ENCODE data around the gene ECD.

Gene ECD

DNA sequence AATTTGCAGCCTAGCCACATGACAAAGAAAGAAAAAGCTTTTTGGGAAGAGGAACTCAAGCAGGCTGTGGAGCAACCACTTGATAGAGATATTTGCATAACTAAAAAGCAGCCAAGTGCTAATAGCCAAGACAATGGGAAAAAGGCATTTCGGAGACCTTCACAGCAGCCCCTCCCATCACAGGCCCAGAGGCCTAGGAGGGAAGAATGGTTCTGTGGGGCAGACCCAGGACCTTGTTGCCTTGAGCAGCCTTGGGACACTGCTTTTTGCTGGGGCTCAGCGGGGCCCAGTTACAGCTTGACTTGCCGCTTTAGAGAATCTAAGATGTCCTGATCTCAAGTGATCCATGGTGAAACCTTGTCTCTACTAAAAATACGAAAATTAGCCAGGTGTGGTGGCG lies 38.6 kb upstream of the ECD start:
- H3K9me2 ChIP-seq (replicated peaks; ENCODE audit: low read depth, low read length): no peaks in the 10 kb centered on the region
- H3K4me3 ChIP-seq (ENCODE audit: low read length, poor library complexity, severe bottlenecking): no peak overlapping the region
- H2AFZ ChIP-seq (ENCODE audit: low read length): no peak overlapping the region
- H3K79me2 ChIP-seq (ENCODE audit: insufficient read depth, low read length): no peaks in the 10 kb centered on the region
- no peaks in the 10 kb centered on the region for H3K27me3 ChIP-seq (ENCODE audit: insufficient read depth, low read length, poor library complexity, severe bottlenecking)
- H3K4me1 ChIP-seq (ENCODE audit: insufficient read depth, low read length, poor library complexity, severe bottlenecking): no peaks in the 10 kb centered on the region
- H3K36me3 ChIP-seq (ENCODE audit: insufficient read depth, low read length): no peaks in the 10 kb centered on the region
- no peaks in the 10 kb centered on the region for H4K20me1 ChIP-seq (ENCODE audit: insufficient read depth, low read length, poor library complexity, severe bottlenecking)
- H3K9ac ChIP-seq (ENCODE audit: low read depth, low read length, poor library complexity, severe bottlenecking): no peak overlapping the region
- H3K9me3 ChIP-seq (ENCODE audit: insufficient read depth, low read depth, low read length): no peaks in the 10 kb centered on the region
- TF ChIP-seq, protein P1, sequence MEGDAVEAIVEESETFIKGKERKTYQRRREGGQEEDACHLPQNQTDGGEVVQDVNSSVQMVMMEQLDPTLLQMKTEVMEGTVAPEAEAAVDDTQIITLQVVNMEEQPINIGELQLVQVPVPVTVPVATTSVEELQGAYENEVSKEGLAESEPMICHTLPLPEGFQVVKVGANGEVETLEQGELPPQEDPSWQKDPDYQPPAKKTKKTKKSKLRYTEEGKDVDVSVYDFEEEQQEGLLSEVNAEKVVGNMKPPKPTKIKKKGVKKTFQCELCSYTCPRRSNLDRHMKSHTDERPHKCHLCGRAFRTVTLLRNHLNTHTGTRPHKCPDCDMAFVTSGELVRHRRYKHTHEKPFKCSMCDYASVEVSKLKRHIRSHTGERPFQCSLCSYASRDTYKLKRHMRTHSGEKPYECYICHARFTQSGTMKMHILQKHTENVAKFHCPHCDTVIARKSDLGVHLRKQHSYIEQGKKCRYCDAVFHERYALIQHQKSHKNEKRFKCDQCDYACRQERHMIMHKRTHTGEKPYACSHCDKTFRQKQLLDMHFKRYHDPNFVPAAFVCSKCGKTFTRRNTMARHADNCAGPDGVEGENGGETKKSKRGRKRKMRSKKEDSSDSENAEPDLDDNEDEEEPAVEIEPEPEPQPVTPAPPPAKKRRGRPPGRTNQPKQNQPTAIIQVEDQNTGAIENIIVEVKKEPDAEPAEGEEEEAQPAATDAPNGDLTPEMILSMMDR (conservative IDR thresholded peaks at IDR 0.05; ENCODE audit: low read length): no peak
- H3K4me2 ChIP-seq (ENCODE audit: low read depth, low read length, poor library complexity, severe bottlenecking): no peak overlapping the region
- no peaks in the 10 kb centered on the region for H3F3A ChIP-seq (ENCODE audit: low read depth)

DNA sequence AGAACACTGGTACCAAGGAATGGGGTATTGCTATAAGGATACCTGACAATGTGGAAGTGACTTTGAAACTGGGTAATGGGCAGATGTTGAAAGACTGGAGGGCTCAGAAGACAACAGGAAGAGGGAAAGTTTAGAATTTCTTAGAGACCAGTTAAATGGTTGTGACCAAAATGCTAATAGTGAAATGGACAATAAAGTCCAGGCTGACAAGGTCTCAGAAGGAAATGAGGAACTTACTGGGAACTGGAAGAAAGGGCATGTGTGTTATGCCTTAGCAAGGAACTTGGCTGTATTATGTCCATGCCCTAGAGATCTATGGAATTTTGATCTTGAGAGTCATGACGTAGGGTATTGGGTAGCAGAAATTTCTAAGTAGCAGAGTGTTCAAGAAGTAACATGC lies 38.1 kb upstream of the ECD start:
- Histone ChIP-seq H3K9ac (ENCODE audit: low read depth, low read length, poor library complexity, severe bottlenecking) (no peak overlapping the region), H3K4me1 (ENCODE audit: insufficient read depth, low read length, poor library complexity, severe bottlenecking) (no peaks in the 10 kb centered on the region), H3K9me2 (replicated peaks; ENCODE audit: low read depth, low read length) (no peaks in the 10 kb centered on the region), H3F3A (ENCODE audit: low read depth) (no peaks in the 10 kb centered on the region), H3K4me2 (ENCODE audit: low read depth, low read length, poor library complexity, severe bottlenecking) (no peak overlapping the region), H4K20me1 (ENCODE audit: insufficient read depth, low read length, poor library complexity, severe bottlenecking) (no peaks in the 10 kb centered on the region), H3K27me3 (ENCODE audit: insufficient read depth, low read length, poor library complexity, severe bottlenecking) (no peaks in the 10 kb centered on the region), H2AFZ (ENCODE audit: low read length) (no peak overlapping the region), H3K4me3 (ENCODE audit: low read length, poor library complexity, severe bottlenecking) (no peak overlapping the region), H3K36me3 (ENCODE audit: insufficient read depth, low read length) (no peaks in the 10 kb centered on the region), H3K9me3 (ENCODE audit: insufficient read depth, low read depth, low read length) (no peaks in the 10 kb centered on the region), H3K79me2 (ENCODE audit: insufficient read depth, low read length) (no peaks in the 10 kb centered on the region)
- no peak for TF ChIP-seq EZH2phosphoT487 (IDR thresholded peaks at IDR 0.05; ENCODE audit: borderline replicate concordance)
- TF ChIP-seq, protein P1 (conservative IDR thresholded peaks at IDR 0.05; ENCODE audit: low read length): no peak

DNA sequence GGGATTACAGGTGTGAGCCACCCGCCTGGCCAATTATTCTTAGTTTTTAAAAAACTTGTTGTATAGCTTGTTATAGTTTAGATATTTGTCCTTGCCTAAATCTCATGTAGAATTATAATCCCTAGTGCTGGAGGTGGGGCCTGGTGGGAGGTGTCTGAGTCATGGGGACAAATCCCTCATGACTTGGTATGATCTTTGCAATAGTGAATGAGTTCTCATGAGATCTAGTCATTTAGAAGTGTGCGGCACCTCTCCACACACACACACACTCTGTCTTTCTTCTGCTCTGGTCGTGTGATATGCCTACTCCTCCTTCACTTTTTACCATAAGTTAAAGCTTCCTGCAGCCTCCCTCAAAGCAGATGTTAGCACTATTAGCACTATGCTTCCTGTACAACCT lies 37.3 kb upstream of the ECD start:
- Histone ChIP-seq H3K4me1 (ENCODE audit: insufficient read depth, low read length, poor library complexity, severe bottlenecking) (no peaks in the 10 kb centered on the region), H4K20me1 (ENCODE audit: insufficient read depth, low read length, poor library complexity, severe bottlenecking) (no peaks in the 10 kb centered on the region), H3F3A (ENCODE audit: low read depth) (no peaks in the 10 kb centered on the region), H3K9me2 (replicated peaks; ENCODE audit: low read depth, low read length) (no peaks in the 10 kb centered on the region), H2AFZ (ENCODE audit: low read length) (no peak overlapping the region), H3K9ac (ENCODE audit: low read depth, low read length, poor library complexity, severe bottlenecking) (no peak overlapping the region), H3K36me3 (ENCODE audit: insufficient read depth, low read length) (no peaks in the 10 kb centered on the region), H3K4me2 (ENCODE audit: low read depth, low read length, poor library complexity, severe bottlenecking) (no peak overlapping the region), H3K9me3 (ENCODE audit: insufficient read depth, low read depth, low read length) (no peaks in the 10 kb centered on the region), H3K27me3 (ENCODE audit: insufficient read depth, low read length, poor library complexity, severe bottlenecking) (no peaks in the 10 kb centered on the region), H3K4me3 (ENCODE audit: low read length, poor library complexity, severe bottlenecking) (no peak overlapping the region), H3K79me2 (ENCODE audit: insufficient read depth, low read length) (no peaks in the 10 kb centered on the region)
- TF ChIP-seq EZH2phosphoT487 (IDR thresholded peaks at IDR 0.05; ENCODE audit: borderline replicate concordance): no peak
- TF ChIP-seq, protein P1 (conservative IDR thresholded peaks at IDR 0.05; ENCODE audit: low read length): no peak

Measured in Loucy (cell line).